ENCODE results near the gene PRSS33.

DNA sequence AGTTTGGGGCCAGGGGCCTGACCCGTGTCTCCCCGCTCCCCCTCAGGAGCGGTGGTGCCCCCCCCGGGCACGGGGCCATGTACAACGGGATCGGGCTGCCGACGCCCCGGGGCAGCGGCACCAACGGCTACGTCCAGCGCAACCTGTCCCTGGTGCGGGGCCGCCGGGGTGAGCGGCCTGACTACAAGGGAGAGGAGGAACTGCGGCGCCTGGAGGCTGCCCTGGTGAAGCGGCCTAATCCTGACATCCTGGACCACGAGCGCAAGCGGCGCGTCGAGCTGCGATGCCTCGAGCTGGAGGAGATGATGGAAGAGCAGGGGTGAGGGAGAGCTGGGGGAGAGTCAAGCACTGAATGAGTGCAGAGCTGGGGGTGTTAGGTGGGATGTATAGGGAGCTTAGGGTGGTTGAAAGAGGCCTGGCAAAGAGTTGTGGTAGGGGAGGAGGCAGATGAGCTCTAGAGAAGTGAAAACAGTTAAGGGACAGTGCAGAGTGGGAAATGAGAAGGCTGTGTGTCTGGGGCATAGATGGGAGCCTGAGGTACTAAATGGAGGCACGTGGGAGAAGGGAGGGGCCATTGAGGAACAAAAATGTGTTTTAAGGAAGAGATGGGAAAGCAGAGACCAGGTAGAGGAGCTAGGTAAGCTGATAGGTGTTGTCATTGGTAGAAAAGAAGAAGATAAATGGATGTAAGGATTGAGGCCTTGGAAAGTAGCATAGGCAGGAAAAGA is 30.9 kb downstream of the PRSS33 start:
- TF ChIP-seq, protein P1, sequence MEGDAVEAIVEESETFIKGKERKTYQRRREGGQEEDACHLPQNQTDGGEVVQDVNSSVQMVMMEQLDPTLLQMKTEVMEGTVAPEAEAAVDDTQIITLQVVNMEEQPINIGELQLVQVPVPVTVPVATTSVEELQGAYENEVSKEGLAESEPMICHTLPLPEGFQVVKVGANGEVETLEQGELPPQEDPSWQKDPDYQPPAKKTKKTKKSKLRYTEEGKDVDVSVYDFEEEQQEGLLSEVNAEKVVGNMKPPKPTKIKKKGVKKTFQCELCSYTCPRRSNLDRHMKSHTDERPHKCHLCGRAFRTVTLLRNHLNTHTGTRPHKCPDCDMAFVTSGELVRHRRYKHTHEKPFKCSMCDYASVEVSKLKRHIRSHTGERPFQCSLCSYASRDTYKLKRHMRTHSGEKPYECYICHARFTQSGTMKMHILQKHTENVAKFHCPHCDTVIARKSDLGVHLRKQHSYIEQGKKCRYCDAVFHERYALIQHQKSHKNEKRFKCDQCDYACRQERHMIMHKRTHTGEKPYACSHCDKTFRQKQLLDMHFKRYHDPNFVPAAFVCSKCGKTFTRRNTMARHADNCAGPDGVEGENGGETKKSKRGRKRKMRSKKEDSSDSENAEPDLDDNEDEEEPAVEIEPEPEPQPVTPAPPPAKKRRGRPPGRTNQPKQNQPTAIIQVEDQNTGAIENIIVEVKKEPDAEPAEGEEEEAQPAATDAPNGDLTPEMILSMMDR (IDR thresholded peaks at IDR 0.05) = no peak
- no peak for TF ChIP-seq POLR2A (IDR thresholded peaks at IDR 0.05)
